GM12864 (cell line): ENCODE results near the gene GLCCI1.
"Not testable (repeated sequence)": the region's sequence is repeated elsewhere in the genome, so short reads cannot be mapped to it uniquely, and the experiment has no call there.

Experiments
- DNase-seq: peaks from one replicate; pipeline ENCODE4 v3.0.0-alpha.2; 2011; ENCODE audit warnings: low read depth
- H3K4me3 ChIP-seq: 2 replicates; pipeline ENCODE4 v1.5.1; 2011; ENCODE audit warnings: mild to moderate bottlenecking, low read depth, low read length, control low read depth
- CTCF ChIP-seq: IDR thresholded peaks from 2 replicates; pipeline ENCODE4 v1.5.1; 2011; ENCODE audit warnings: low read depth, mild to moderate bottlenecking, moderate library complexity, low read length, control low read depth, inconsistent platforms; ENCODE audit errors: missing control alignments

GLCCI1 gene

GRCh38 chr7:7984424-7984823 lies 15.8 kb downstream of the GLCCI1 start:
- H3K4me3 ChIP-seq: no peak overlapping the region
- no peak for TF ChIP-seq CTCF
- no peak for DNase-seq

DNA sequence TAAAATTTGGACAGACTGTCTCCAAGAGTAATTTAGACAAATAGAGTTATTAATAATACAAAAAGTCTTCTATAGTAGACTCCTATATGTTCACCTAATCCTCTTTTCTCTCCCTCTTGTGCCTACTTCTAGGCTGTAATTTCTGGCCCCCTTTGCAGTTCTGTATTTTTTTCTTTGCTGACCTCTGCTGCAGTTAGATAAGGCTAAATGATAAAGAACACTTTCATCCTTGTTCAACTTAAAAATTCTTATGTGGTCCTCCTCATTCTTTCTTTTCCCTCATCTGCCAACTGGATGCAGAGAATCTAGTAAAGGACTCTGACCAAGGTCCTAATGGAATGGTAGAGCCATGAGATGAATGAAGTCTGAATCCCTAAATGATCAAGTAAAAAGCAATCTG lies 20.1 kb downstream of the GLCCI1 start:
- no peak for DNase-seq
- H3K4me3 ChIP-seq: no peak overlapping the region
- no peak for TF ChIP-seq CTCF

DNA sequence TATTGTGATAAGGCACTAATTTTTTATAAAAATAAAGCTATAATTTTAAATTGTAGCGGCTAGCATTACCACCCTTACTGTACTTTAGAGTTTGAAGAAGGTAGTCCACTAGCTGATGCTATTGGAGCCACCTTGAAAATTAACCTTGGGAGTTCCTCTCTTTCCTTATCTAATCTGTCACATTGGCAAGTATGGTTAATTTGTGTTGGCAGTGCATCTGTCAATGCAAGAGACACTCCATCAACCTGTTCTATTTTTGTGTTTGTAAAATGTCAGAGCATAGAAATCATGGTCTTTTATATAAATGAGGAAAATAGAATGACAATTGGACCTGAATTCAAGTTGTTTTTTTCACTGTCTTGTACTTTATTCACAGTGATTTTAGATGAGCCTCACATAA lies 20.5 kb downstream of the GLCCI1 start:
- no peak for TF ChIP-seq CTCF
- H3K4me3 ChIP-seq: no peak overlapping the region
- DNase-seq: no peak

DNA sequence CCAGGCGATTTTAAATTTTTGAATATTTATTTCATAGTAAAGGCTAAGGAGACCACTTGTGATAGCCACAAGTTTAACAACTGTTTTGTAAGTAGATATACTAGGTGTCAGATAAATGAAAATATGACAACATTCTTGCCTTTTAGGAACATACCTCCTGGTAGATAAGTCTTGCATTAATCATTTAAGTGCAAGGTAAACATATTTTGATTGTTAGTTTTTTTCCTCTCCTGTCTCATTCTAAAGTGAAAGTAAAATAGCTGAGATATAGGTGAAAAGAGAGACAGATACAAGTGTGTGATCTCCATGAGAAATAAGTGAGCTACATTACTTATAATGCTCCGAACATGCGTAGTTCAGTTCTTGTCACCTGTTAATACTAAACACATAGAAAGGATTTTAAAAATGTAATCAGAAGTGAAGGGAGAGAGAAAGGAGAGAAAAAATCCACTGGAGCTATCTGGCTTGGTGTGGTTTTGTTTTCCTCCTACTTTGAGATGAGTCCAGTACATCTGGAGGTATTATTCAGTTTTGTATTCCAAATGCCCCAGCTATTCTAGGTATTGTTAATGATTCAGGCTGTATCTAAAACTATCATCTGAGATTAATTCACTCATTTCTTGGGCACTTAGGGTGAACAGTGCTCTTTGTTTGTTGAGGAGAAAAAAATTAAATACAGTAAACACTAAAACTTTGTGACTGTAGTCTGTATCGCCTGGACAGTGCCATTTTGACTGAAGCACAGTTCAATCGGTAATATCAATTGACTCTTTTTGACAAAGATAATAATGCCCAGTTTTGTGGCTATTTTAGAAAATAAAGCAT lies 21.2 kb downstream of the GLCCI1 start:
- no peak overlapping the region for H3K4me3 ChIP-seq
- no peak for DNase-seq
- TF ChIP-seq CTCF: no peak

DNA sequence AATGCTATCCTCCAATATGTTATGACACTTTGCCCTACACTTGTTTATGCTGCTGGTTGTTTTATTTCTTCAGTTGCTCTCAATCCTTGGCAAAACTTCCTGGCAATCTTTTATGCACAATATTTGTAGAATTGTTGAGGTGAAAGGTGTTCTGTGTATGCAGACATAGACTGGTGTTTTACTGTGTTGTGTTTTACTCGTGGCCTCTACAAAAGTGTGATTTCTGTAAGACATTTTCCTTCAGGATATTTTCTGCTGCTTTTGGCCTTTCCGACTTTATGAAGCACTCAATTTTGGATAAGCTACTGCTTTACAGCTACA lies 21.8 kb downstream of the GLCCI1 start:
- H3K4me3 ChIP-seq: no peak overlapping the region
- DNase-seq: no peak
- no peak for TF ChIP-seq CTCF

- no peak for DNase-seq
- no peak for TF ChIP-seq CTCF
- no peak overlapping the region for H3K4me3 ChIP-seq
These were observed 23.9 kb downstream of the GLCCI1 start for GRCh38 chr7:7992506-7992905.

GRCh38 chr7:7995348-7995747 lies 26.8 kb downstream of the GLCCI1 start:
- DNase-seq, H3K4me3 ChIP-seq: not testable (repeated sequence)

DNA sequence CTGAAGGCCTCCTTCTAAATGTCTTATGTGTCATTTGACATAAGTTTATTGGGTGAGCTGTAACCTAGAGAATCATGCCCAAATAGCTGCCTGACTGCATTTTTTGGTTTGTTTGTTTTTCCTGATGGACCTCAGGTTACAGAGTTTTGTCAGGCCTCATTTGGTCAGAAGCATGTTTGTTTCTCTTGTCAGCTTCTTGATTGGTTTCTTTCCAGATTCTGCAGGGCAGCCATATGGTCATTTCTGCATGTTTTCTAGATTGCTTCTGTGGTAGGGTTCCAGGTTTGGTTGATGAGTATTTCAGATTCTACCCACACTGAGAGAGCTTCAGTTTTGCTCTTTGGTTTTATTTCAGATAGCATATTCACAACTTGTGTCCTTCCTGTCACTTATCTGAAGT lies 28.0 kb downstream of the GLCCI1 start:
- peak; percentile 22 for DNase-seq
- TF ChIP-seq CTCF: no peak

More for the DNA sequence above, 28.0 kb downstream of the GLCCI1 start:
- H3K4me3 ChIP-seq: no peak overlapping the region
